GM19023 (cell line): ENCODE measurements around the gene TMPRSS9.

Experiments
- ATAC-seq: cut with Tn5 transposase; IDR thresholded peaks from one replicate; pipeline ENCODE4 v1.9.1; 2021; ENCODE audit warnings: mild to moderate bottlenecking, moderate library complexity; ENCODE audit not compliant: unreplicated experiment

Gene TMPRSS9

DNA sequence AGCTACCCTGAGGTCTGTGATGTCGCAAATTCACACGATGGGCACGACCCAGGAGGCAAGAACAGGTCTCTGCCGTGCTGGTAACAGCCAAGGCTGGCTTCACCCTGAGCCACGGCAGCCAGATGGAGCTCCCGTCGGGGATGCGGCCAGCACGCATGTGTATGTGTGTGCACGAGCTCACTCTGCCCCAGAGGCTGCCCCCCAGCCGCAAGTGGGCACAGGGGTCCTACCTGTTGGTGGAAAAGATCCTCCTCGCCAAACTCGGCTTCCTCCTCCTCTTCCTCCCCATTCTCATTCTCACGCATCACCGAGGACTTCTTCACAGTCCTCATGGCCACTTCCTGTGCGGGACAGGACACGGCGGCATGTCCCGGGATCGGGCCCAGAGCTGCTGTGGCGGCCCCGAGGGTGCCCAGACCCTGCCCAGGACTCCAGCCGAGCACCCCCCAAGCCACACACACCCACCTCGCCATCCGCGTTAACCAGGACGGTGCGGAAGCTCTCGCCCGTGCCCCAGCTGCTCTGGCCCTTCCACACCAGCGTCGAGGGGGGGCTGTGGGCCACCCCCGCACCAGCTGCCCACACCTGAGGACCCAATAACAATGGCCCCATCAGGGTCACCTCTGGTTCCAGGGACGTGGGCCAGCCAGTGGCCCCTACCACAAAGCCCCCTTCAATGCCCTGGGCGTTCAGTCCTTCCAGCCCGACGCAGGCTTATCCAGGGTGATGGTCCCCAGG is 71.4 kb downstream of the TMPRSS9 start:
- ATAC-seq: no peak

DNA sequence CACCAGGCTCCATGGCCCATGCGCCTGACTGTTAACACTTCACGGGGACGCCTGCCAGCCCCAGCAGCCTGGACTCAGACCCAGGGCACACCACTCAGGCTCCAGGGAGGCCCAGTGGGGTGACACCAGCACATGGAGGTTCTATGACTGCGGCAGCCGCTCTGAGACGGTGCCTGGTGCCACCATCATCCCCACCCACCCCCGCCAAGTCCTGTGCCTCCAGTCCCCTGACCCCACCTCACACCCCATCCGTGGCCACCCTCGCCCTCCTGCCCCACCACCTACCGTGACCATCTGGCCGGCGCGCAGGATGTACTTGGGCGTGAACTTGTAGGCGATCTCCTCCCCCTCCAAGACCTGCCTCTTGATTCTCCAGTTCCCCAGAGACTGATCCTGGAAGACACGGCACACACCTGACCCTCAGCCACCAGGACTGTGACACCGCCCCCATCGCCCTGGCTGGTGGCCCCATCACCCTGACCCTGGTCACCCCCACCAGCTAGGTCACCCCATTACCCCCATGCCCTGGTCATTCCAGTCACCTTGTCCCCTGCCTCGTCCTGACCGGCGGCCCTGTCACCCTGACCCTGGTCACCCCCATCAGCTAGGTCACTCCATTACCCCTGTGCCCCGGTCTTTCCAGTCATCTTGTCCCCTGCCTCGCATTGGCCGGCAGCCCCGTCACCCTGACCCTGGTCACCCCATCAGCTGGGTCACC is 72.2 kb downstream of the TMPRSS9 start:
- ATAC-seq: no peak

- ATAC-seq: no peak
Measured at GRCh38 chr19:2433854-2434253, 73.8 kb downstream of the TMPRSS9 start.

GRCh38 chr19:2434267-2434666 is 74.2 kb downstream of the TMPRSS9 start:
- no peak for ATAC-seq

DNA sequence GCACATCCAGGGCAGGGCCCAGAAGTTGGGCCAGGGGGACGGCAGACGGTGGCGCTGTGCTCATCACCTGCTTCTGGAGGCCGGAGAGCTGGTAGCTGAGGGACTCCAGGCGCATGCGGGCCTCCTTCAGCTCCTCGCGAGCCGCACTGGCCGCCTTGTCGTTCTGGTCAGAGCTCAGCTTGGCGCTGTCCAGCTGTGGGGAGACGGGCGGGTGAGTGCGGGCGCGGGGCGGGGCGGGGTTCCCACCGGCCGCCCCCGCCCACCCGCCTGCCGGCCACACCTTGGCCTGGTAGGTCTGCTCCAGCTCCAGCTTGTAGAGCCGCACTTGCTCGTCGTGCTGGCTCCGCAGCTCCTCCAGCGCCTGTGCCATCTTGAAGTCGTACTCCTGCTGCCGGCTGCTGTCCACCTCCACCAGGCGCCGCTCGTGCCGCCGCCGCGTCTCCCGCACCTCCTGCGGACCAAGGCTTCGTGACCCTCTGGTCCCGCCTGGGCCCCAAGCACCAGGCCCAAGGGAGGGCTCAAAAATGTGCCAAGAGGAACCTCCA is 74.7 kb downstream of the TMPRSS9 start:
- no peak for ATAC-seq

DNA sequence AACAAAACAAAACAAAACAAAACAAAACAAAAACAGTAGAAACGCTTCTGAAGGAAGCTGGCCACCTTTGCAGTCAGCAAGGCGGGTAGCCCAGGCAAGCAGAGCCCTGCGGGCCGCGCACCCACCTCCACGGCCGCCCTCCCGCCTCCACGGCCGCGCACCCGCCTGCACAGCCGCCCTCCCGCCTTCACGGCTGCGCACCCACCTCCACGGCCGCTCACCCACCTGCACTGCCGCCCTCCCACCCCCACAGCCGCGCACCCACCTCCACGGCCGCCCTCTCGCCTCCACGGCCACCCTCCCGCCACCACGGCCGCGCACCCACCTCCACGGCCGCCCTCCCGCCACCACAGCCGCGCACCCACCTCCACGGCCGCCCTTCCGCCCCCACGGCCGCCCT is 76.3 kb downstream of the TMPRSS9 start:
- no peak for ATAC-seq

- ATAC-seq: no peak
Measured at GRCh38 chr19:2436926-2437325, 76.9 kb downstream of the TMPRSS9 start.

DNA sequence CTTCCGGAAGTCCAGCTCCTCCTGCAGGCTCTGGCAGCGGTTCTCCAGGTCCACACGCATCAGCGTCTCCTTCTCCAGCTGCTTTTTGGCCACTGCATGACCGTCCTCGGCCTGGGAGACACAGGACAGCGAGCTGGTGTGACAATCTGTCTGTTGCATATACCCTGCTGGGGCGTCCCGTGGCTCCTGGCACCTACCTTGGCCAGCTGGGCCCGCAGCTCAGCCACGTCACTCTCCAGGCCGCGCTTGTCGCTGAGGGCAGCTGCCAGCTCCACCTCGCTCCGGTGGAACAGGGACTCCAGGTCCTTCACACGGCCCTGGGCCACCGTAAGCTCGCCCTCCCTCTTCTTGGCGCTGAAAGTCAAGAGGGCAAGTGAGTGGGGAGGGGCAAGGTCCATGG is 78.1 kb downstream of the TMPRSS9 start:
- no peak for ATAC-seq

- no peak for ATAC-seq
Measured at GRCh38 chr19:2440515-2440914, 80.5 kb downstream of the TMPRSS9 start.

DNA sequence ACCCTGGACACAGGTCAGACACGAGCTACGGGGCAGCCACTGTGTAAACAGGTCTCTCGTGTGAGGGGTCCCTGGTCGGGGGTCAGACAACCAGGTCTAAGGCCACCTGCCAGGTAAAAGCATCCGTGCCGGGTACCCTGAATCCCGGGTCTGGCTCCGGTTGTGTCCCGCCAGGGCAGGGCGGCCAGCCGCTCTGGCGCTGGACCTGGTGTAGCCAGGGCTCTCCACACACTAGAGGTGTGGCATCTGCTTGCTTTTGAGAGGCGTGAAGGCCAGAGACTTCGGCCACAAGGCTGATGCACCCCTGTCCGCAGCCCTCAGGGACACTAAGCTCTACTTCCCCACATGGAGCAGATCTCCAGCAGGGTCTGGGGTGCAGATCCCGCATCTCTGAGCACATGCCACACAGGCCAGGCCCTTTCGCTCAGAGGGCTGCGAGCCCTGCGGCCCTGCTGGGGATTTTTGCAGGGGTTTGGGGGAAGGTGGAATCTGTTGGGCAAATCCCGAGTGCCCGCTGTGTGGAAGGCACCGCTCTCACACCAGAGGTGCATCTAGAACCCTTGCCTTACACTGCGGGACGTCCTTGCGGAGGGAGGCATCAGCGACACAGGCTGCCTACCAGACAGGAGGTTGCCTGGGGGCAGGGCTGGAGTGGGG is 81.2 kb downstream of the TMPRSS9 start:
- ATAC-seq: no peak

GRCh38 chr19:2443116-2443784 is 83.2 kb downstream of the TMPRSS9 start:
- ATAC-seq: no peak

DNA sequence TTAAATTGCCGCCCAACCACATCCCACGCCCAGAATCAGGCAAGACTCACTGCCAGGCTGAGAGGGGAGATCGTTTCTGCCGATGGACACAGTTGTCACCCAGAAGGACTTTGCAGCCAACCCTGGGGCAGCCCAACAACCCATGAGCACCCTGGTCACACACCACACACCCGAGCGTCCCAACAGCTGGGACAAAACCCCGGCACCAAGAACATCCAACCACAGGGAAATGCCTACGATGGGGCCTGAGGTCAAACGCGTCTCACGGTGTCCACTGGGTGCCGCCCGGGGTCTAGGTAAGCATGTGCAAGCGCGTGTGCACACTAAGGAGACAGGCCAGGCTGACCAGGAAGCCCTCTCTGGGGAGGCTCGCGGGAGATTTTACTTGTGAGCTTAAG is 83.7 kb downstream of the TMPRSS9 start:
- ATAC-seq: no peak

DNA sequence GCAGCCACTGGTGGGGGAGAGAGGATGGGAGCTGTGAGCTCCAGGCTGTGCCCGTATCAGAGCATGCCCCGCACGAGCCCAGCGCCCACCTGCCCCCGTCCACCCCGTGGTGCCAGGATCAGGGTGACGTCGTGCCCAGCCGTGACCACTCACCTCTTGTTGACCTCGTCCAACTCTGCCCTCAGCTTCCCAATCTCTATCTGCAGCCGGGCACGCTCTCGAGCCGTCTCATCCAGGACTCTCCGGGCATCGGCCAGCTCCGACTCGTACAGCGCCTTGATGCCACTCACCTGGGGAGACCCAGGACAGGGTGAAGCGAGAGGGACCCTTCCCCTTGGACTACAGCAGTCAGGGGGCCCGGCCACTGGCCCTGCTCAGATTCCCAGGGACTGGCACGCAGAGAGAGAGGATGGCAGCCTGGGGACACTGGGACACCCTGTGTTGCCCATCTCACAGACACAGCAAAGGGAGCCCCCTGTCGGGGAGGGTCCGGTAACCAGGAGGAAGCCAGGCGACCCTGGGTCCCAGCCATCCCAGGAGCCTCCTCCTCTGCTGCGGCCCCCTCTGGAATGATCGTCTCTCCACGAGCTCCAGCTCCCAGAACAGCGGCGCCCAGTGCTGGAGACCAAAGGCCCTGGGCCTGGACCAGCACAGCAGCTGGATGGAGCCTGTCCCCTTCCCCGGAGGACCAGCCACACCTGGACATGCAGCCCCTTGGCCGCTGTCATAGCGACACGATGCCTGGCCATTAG is 84.4 kb downstream of the TMPRSS9 start:
- ATAC-seq: no peak

DNA sequence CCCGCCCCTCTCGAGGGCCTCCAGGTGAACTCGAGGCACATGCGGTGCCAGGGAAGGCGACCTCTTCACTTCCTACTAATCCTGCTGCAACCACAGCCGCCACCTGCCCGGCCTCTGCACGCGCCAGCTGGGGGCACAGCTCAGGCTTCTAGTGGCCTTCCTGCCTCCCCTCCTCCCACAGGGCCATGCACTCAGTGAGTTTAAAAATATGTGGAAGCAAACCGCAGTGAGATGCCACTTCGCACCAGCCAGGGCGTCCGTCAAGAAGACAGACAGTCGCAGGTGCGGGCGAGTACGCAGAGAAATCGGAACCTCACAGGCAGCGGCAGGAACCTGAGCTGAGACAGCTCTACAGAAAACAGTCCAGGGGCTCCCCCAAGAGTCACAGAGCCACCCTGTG is 86.3 kb downstream of the TMPRSS9 start:
- ATAC-seq: no peak

DNA sequence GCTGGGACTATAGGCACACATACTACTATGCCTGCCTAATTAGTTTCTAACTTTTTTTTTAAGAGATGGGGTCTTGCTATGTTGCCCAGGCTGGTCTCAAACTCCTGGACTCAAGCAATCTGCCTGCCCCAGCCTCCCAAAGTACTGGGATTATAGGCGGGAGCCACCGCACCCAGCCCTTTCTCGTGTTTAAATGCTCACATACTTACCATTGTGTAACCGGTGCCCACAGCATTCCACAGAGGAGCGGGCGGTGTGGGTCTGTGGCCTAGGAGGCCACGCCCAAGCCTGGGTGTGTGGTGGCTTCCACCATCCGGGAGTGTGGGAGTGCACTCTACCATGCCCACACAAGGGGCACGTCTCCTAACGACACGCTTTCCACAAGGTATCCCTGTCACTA is 89.0 kb downstream of the TMPRSS9 start:
- no peak for ATAC-seq

GRCh38 chr19:2451138-2451537 is 91.1 kb downstream of the TMPRSS9 start:
- ATAC-seq: no peak

GRCh38 chr19:2451741-2452140 is 91.7 kb downstream of the TMPRSS9 start:
- no peak for ATAC-seq

DNA sequence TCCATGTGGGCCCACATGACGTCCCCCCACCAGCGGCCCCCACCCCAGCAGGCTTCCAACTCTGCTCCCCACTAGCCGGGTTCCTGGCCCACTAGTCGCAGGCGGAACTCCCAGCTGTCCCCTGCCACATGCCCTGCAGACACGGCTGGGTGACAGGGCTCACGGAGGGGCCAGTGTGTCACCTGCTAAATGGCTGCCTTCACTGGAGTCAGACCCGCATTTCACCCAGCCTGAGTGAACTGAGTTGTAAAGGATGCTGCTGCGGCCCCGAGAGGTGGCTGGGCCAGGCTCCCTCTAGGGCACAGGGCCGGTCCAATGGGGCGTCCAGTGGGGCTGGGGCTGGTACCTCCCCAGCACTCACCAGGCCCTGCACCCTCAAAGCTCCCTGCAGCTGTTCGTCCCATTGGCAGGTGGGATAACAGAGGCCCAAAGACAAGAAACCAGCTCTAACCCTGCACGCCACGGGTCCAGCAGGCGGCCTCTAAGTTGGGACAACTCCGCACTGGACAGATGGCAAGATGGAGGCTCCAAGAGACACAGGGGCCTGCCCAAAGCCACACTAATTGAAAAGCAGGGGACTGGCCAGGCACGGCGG is 93.5 kb downstream of the TMPRSS9 start:
- no peak for ATAC-seq

GRCh38 chr19:2454199-2454961 is 94.3 kb downstream of the TMPRSS9 start:
- ATAC-seq: no peak
